ENCODE measurements around the gene SLC8A1. TPM values are rescaled to one million over a fixed set of nuclear protein-coding genes. Genes with fewer than 3 reads are reported as not detected.
"Not testable (repeated sequence)": the region's sequence is repeated elsewhere in the genome, so short reads cannot be mapped to it uniquely, and the experiment has no call there.

The SLC8A1 gene
- total and polyA plus RNA-seq, 10 of the 15 experiments (the other 5 are each of a cell fraction or from before 2014, with no cell fraction given) = under 0.01 to 1.2 (median 0.01) TPM; not detected in 3

GRCh38 chr2:40073336-40073735 lies 378.6 kb downstream of the SLC8A1 start:
- H3K79me2 ChIP-seq (ENCODE audit: control insufficient read depth, insufficient read depth, low read length); H3K27ac ChIP-seq (ENCODE audit: control insufficient read depth, insufficient read depth); ATAC-seq; BruUV-seq (replicated peaks); RAD21 ChIA-PET (ENCODE audit: unreplicated experiment); H3K27me3 ChIP-seq (replicated peaks in 1 of 2; ENCODE audit: control insufficient read depth in 2 of 2, insufficient read depth in 2 of 2, low read length in 1 of 2); CTCF ChIA-PET; H3K4me2 ChIP-seq (ENCODE audit: control insufficient read depth, insufficient read depth); intact Hi-C loops (cut with micrococcal nuclease; ENCODE audit: unreplicated experiment); H3K4me1 ChIP-seq (ENCODE audit: control insufficient read depth, insufficient read depth, low read length); H3K4me3 ChIP-seq; H3K9me3 ChIP-seq (replicated peaks; ENCODE audit: control insufficient read depth, insufficient read depth, low read length); DNase-seq (ENCODE audit: low read depth, low spot score); H2AFZ ChIP-seq (ENCODE audit: control insufficient read depth, low read depth, low read length); POLR2A ChIA-PET; H4K20me1 ChIP-seq (ENCODE audit: control insufficient read depth, insufficient read depth); H3K36me3 ChIP-seq (ENCODE audit: control insufficient read depth in 2 of 2, insufficient read depth in 2 of 2, low read length in 1 of 2); H3K9ac ChIP-seq (ENCODE audit: control insufficient read depth, insufficient read depth, low read length); FAIRE-seq; in situ Hi-C loops (cut with MboI): not testable (repeated sequence)
- SMC1A ChIA-PET (ENCODE audit: uncharacterized antibody, unreplicated experiment) = interaction anchor here (1.0 to 1.2 kb wide), 2 partner anchors 9 to 12 kb away, joined by 4 read pairs; no protein-coding TSS in a partner anchor

GRCh38 chr2:40072442-40073232 lies 379.3 kb downstream of the SLC8A1 start:
- DNase-seq (ENCODE audit: low read depth, low spot score) (no peak), ATAC-seq (no peak), FAIRE-seq (no peak)
- intact Hi-C loops (cut with micrococcal nuclease; ENCODE audit: unreplicated experiment) (no loop called here), in situ Hi-C loops (cut with MboI) (no loop called here)
- H3K36me3 ChIP-seq (ENCODE audit: control insufficient read depth in 2 of 2, insufficient read depth in 2 of 2, low read length in 1 of 2) = no peaks in the 10 kb centered on the region
- RAD21 ChIA-PET (ENCODE audit: unreplicated experiment) = no interaction called here
- H3K9ac ChIP-seq (ENCODE audit: control insufficient read depth, insufficient read depth, low read length) = no peak overlapping the region
- H3K4me3 ChIP-seq = no peak overlapping the region
- CTCF ChIA-PET = no interaction called here
- H3K27ac ChIP-seq (ENCODE audit: control insufficient read depth, insufficient read depth) = no peak overlapping the region
- no TSS peak for BruUV-seq (replicated peaks)
- no peak overlapping the region for H3K4me2 ChIP-seq (ENCODE audit: control insufficient read depth, insufficient read depth)
- POLR2A ChIA-PET = no interaction called here
- no peaks in the 10 kb centered on the region for H3K9me3 ChIP-seq (replicated peaks; ENCODE audit: control insufficient read depth, insufficient read depth, low read length)
- H2AFZ ChIP-seq (ENCODE audit: control insufficient read depth, low read depth, low read length) = no peak overlapping the region
- SMC1A ChIA-PET (ENCODE audit: uncharacterized antibody, unreplicated experiment) = interaction anchor here (1.7 kb wide), 1 partner anchor 13 kb away, joined by 4 read pairs; no protein-coding TSS in a partner anchor
- no peaks in the 10 kb centered on the region for H3K4me1 ChIP-seq (ENCODE audit: control insufficient read depth, insufficient read depth, low read length)
- no peaks in the 10 kb centered on the region for H4K20me1 ChIP-seq (ENCODE audit: control insufficient read depth, insufficient read depth)
- H3K79me2 ChIP-seq (ENCODE audit: control insufficient read depth, insufficient read depth, low read length) = no peaks in the 10 kb centered on the region
- whole genome bisulfite sequencing (ENCODE audit: insufficient coverage, insufficient replicate concordance, low lambda C conversion rate, missing lambda C conversion rate) = 40% methylated on average over 12 of the region's 12 CpGs
- no peaks in the 10 kb centered on the region; a peak in 1 of 4 replicates for H3K27me3 ChIP-seq (replicated peaks in 1 of 2; ENCODE audit: control insufficient read depth in 2 of 2, insufficient read depth in 2 of 2, low read length in 1 of 2)
- no peak for TF ChIP-seq ZBTB40 (IDR thresholded peaks at IDR 0.05; ENCODE audit: borderline replicate concordance)
- TF ChIP-seq SUZ12 (IDR thresholded peaks at IDR 0.05; ENCODE audit: unreplicated experiment) = no peak
- TF ChIP-seq SKIL (IDR thresholded peaks at IDR 0.05; ENCODE audit: low read depth, poor library complexity, severe bottlenecking) = no peak
- no peak for TF ChIP-seq IKZF2 (IDR thresholded peaks at IDR 0.05)
- no peak for TF ChIP-seq WRNIP1 (IDR thresholded peaks at IDR 0.05; ENCODE audit: borderline replicate concordance, low read depth, low read length)
- TF ChIP-seq MYC (IDR thresholded peaks at IDR 0.05; ENCODE audit: insufficient read depth, insufficient read length, insufficient replicate concordance, low read length, severe bottlenecking) = no peak
- TF ChIP-seq ZBTB33 (IDR thresholded peaks at IDR 0.05) = no peak

Data from GM12878 (cell line).